ENCODE results near the gene FILIP1.
"Not testable (repeated sequence)": the region's sequence is repeated elsewhere in the genome, so short reads cannot be mapped to it uniquely, and the experiment has no call there.

DNA sequence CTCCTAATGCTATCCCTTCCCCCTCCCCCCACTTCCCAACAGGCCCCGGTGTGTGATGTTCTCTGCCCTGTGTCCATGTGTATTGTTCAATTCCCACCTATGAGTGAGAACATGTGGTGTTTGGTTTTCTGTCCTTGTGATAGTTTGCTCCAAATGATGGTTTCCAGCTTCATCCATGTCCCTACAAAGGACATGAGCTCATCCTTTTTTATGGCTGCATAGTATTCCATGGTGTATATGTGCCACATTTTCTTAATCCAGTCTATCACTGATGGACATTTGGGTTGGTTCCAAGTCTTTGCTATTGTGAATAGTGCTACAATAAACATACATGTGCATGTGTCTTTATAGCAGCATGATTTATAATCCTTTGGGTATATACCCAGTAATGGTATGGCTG, 60.8 kb downstream of the FILIP1 start:
- TF ChIP-seq, protein P1, sequence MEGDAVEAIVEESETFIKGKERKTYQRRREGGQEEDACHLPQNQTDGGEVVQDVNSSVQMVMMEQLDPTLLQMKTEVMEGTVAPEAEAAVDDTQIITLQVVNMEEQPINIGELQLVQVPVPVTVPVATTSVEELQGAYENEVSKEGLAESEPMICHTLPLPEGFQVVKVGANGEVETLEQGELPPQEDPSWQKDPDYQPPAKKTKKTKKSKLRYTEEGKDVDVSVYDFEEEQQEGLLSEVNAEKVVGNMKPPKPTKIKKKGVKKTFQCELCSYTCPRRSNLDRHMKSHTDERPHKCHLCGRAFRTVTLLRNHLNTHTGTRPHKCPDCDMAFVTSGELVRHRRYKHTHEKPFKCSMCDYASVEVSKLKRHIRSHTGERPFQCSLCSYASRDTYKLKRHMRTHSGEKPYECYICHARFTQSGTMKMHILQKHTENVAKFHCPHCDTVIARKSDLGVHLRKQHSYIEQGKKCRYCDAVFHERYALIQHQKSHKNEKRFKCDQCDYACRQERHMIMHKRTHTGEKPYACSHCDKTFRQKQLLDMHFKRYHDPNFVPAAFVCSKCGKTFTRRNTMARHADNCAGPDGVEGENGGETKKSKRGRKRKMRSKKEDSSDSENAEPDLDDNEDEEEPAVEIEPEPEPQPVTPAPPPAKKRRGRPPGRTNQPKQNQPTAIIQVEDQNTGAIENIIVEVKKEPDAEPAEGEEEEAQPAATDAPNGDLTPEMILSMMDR (IDR thresholded peaks at IDR 0.05), result not testable (repeated sequence)
- TF ChIP-seq GATA2 (CRISPR knock-in tag; IDR thresholded peaks at IDR 0.05); USF2 (IDR thresholded peaks at IDR 0.05; ENCODE audit: borderline replicate concordance, low read depth, low read length); EZH2phosphoT487 (IDR thresholded peaks at IDR 0.05; ENCODE audit: borderline replicate concordance, low read depth); POLR2AphosphoS5 (IDR thresholded peaks at IDR 0.05; ENCODE audit: low read depth, low read length): not testable (repeated sequence)
